ENCODE measurements around the gene AIFM3.

AIFM3 gene

GRCh38 chr22:21025266-21025665, 58.2 kb downstream of the AIFM3 start:
- no peak overlapping the region for H3K27ac ChIP-seq
- no peak for TF ChIP-seq CTCF (IDR thresholded peaks at IDR 0.05)
- peak; percentile 52 for DNase-seq (ENCODE audit: low spot score)
- H3K4me3 ChIP-seq, result no peak overlapping the region

- Histone ChIP-seq H3K4me3 (no peak overlapping the region), H3K27ac (no peak overlapping the region)
- DNase-seq (ENCODE audit: low spot score), result no peak
- TF ChIP-seq CTCF (IDR thresholded peaks at IDR 0.05), result no peak
Observed at GRCh38 chr22:21025763-21026755, 59.0 kb downstream of the AIFM3 start.

GRCh38 chr22:21026783-21027692, 60.0 kb downstream of the AIFM3 start:
- DNase-seq (ENCODE audit: low spot score), result no peak
- TF ChIP-seq CTCF (IDR thresholded peaks at IDR 0.05), result no peak
- H3K27ac ChIP-seq, result no peak overlapping the region
- no peak overlapping the region for H3K4me3 ChIP-seq

GRCh38 chr22:21028277-21029251, 61.5 kb downstream of the AIFM3 start:
- Histone ChIP-seq H3K27ac (no peak overlapping the region), H3K4me3 (no peak overlapping the region)
- no peak for DNase-seq (ENCODE audit: low spot score)
- no peak for TF ChIP-seq CTCF (IDR thresholded peaks at IDR 0.05)

- Histone ChIP-seq H3K4me3 (no peak overlapping the region), H3K27ac (no peak overlapping the region)
- no peak for DNase-seq (ENCODE audit: low spot score)
- no peak for TF ChIP-seq CTCF (IDR thresholded peaks at IDR 0.05)
Observed at GRCh38 chr22:21029486-21030025, 62.5 kb downstream of the AIFM3 start.

- Histone ChIP-seq H3K27ac (no peak overlapping the region), H3K4me3 (no peak overlapping the region)
- no peak for TF ChIP-seq CTCF (IDR thresholded peaks at IDR 0.05)
- DNase-seq (ENCODE audit: low spot score), result no peak
Observed at GRCh38 chr22:21030032-21030431, 63.0 kb downstream of the AIFM3 start.
